Measurements from ENCODE around the gene FAM240B.

The FAM240B gene

GRCh38 chr9:38670542-38671371 is 49.2 kb downstream of the FAM240B start:
- TF ChIP-seq CTCF (IDR thresholded peaks at IDR 0.05; ENCODE audit: poor library complexity, severe bottlenecking), result no peak
- H3K36me3 ChIP-seq (ENCODE audit: low read depth), result no peaks in the 10 kb centered on the region
- ATAC-seq (ENCODE audit: low read depth) (no peak), DNase-seq (ENCODE audit: low spot score) (no peak)
- no peaks in the 10 kb centered on the region for H3K4me1 ChIP-seq (ENCODE audit: insufficient read depth, poor library complexity, severe bottlenecking)
- no peak overlapping the region for H3K27ac ChIP-seq (ENCODE audit: poor library complexity, severe bottlenecking)
- no peaks in the 10 kb centered on the region for H3K9me3 ChIP-seq (ENCODE audit: severe bottlenecking)
- no peaks in the 10 kb centered on the region for H3K27me3 ChIP-seq (ENCODE audit: insufficient read depth, poor library complexity, severe bottlenecking)
- H3K4me3 ChIP-seq (ENCODE audit: severe bottlenecking), result no peak overlapping the region

GRCh38 chr9:38668791-38669466 is 51.0 kb downstream of the FAM240B start:
- H3K9me3 ChIP-seq (ENCODE audit: severe bottlenecking), result no peaks in the 10 kb centered on the region
- TF ChIP-seq CTCF (IDR thresholded peaks at IDR 0.05; ENCODE audit: poor library complexity, severe bottlenecking), result no peak
- ATAC-seq (ENCODE audit: low read depth), result no peak
- H3K4me1 ChIP-seq (ENCODE audit: insufficient read depth, poor library complexity, severe bottlenecking), result no peaks in the 10 kb centered on the region
- H3K36me3 ChIP-seq (ENCODE audit: low read depth), result no peaks in the 10 kb centered on the region
- H3K27ac ChIP-seq (ENCODE audit: poor library complexity, severe bottlenecking), result no peak overlapping the region
- DNase-seq (ENCODE audit: low spot score), result no peak
- H3K4me3 ChIP-seq (ENCODE audit: severe bottlenecking), result no peak overlapping the region
- H3K27me3 ChIP-seq (ENCODE audit: insufficient read depth, poor library complexity, severe bottlenecking), result no peaks in the 10 kb centered on the region

GRCh38 chr9:38662763-38663593 is 57.0 kb downstream of the FAM240B start:
- no peaks in the 10 kb centered on the region for H3K9me3 ChIP-seq (ENCODE audit: severe bottlenecking)
- no peak overlapping the region for H3K4me3 ChIP-seq (ENCODE audit: severe bottlenecking)
- no peak for ATAC-seq (ENCODE audit: low read depth)
- peak; percentile 71 for TF ChIP-seq CTCF (IDR thresholded peaks at IDR 0.05; ENCODE audit: poor library complexity, severe bottlenecking)
- H3K4me1 ChIP-seq (ENCODE audit: insufficient read depth, poor library complexity, severe bottlenecking), result no peaks in the 10 kb centered on the region
- no peak overlapping the region for H3K27ac ChIP-seq (ENCODE audit: poor library complexity, severe bottlenecking)
- DNase-seq (ENCODE audit: low spot score), result no peak
- no peaks in the 10 kb centered on the region for H3K27me3 ChIP-seq (ENCODE audit: insufficient read depth, poor library complexity, severe bottlenecking)
- H3K36me3 ChIP-seq (ENCODE audit: low read depth), result no peaks in the 10 kb centered on the region

- H3K36me3 ChIP-seq (ENCODE audit: low read depth), result no peaks in the 10 kb centered on the region
- H3K27me3 ChIP-seq (ENCODE audit: insufficient read depth, poor library complexity, severe bottlenecking), result no peaks in the 10 kb centered on the region
- no peak for DNase-seq (ENCODE audit: low spot score)
- no peaks in the 10 kb centered on the region for H3K4me1 ChIP-seq (ENCODE audit: insufficient read depth, poor library complexity, severe bottlenecking)
- ATAC-seq (ENCODE audit: low read depth), result no peak
- TF ChIP-seq CTCF (IDR thresholded peaks at IDR 0.05; ENCODE audit: poor library complexity, severe bottlenecking), result no peak
- no peak overlapping the region for H3K4me3 ChIP-seq (ENCODE audit: severe bottlenecking)
- no peaks in the 10 kb centered on the region for H3K9me3 ChIP-seq (ENCODE audit: severe bottlenecking)
- H3K27ac ChIP-seq (ENCODE audit: poor library complexity, severe bottlenecking), result no peak overlapping the region
Observed at GRCh38 chr9:38659538-38659937, 60.4 kb downstream of the FAM240B start.
